Neural cell (in vitro differentiated cells): ENCODE data around the gene SH3PXD2B. TPM values are rescaled to one million over a fixed set of nuclear protein-coding genes. Genes with fewer than 3 reads are reported as not detected.

ENCODE experiments used
- H2AFZ ChIP-seq: fragments of 200-600, 300-800 bp; sonication (generic), shearing (Covaris generic); 2 replicates; pipeline ENCODE4 v1.6.0; 2014; ENCODE audit warnings: low read depth, mild to moderate bottlenecking, antibody characterized with exemption, low read length, moderate library complexity
- H3F3A ChIP-seq: fragments of 200-600 bp; shearing (Covaris generic); 2 replicates; pipeline ENCODE4 v1.6.1; 2016; ENCODE audit warnings: mild to moderate bottlenecking, moderate library complexity, mixed read lengths, antibody characterized with exemption, low read length; ENCODE audit not compliant: insufficient read depth, poor library complexity, severe bottlenecking
- H3K27ac ChIP-seq: fragments of 200-600, 300-800 bp; sonication (generic), shearing (Covaris generic); 2 replicates; pipeline ENCODE4 v1.5.1; 2014; ENCODE audit warnings: mild to moderate bottlenecking, low read length, moderate library complexity
- H3K27me3 ChIP-seq: fragments of 300-800, 200-600 bp; sonication (generic), shearing (Covaris generic); 2 replicates; pipeline ENCODE4 v1.6.0; 2014; ENCODE audit warnings: mild to moderate bottlenecking, low read depth, low read length, moderate library complexity; ENCODE audit not compliant: insufficient read depth
- H3K36me3 ChIP-seq: fragments of 300-800, 200-600 bp; sonication (generic), shearing (Covaris generic); 2 replicates; pipeline ENCODE4 v1.5.1; 2014; ENCODE audit warnings: mild to moderate bottlenecking, antibody characterized with exemption, low read length, moderate library complexity; ENCODE audit not compliant: insufficient read depth
- H3K4me2 ChIP-seq: fragments of 300-800, 200-600 bp; sonication (generic), shearing (Covaris generic); 2 replicates; pipeline ENCODE4 v1.6.0; 2014; ENCODE audit warnings: mild to moderate bottlenecking, low read length
- H3K4me3 ChIP-seq: fragments of 300-800, 200-600 bp; sonication (generic), shearing (Covaris generic); 2 replicates; pipeline ENCODE4 v1.5.1; 2014; ENCODE audit warnings: mild to moderate bottlenecking, low read length, moderate library complexity
- H3K79me2 ChIP-seq: fragments of 200-600 bp; shearing (Covaris generic); replicated peaks from 2 replicates; pipeline ENCODE4 v1.6.0; 2014; ENCODE audit warnings: mild to moderate bottlenecking, low read length, moderate library complexity; ENCODE audit not compliant: insufficient read depth
- H3K9ac ChIP-seq: fragments of 300-800, 200-600 bp; sonication (generic), shearing (Covaris generic); 2 replicates; pipeline ENCODE4 v1.6.1; 2016; ENCODE audit warnings: mild to moderate bottlenecking, low read length, mixed read lengths
- H3K9me2 ChIP-seq: fragments of 200-600 bp; shearing (Covaris generic); 2 replicates; pipeline ENCODE4 v1.6.1; 2016; ENCODE audit warnings: mild to moderate bottlenecking, low read length, mixed read lengths; ENCODE audit not compliant: insufficient read depth
- H3K9me3 ChIP-seq: fragments of 200-600, 300-800 bp; sonication (generic), shearing (Covaris generic); 2 replicates; pipeline ENCODE4 v1.6.1; 2016; ENCODE audit warnings: mild to moderate bottlenecking, mixed run types, low read length, moderate library complexity, mixed read lengths
- H4K20me1 ChIP-seq: fragments of 200-600 bp; shearing (Covaris generic); 2 replicates; pipeline ENCODE4 v1.6.1; 2016; ENCODE audit warnings: mild to moderate bottlenecking, mixed run types; ENCODE audit not compliant: insufficient read depth
- EP300 ChIP-seq: fragments of 450-650 bp; conservative IDR thresholded peaks from 2 replicates; pipeline ENCODE4 v1.6.1; 2014; ENCODE audit warnings: antibody characterized with exemption, mild to moderate bottlenecking, moderate library complexity; ENCODE audit not compliant: poor library complexity, severe bottlenecking
- EZH2 ChIP-seq: fragments of 200-600, 300-800 bp; shearing (Covaris generic), sonication (generic); IDR thresholded peaks from 2 replicates; pipeline ENCODE4 v1.6.1; 2014; ENCODE audit warnings: antibody characterized with exemption, low read length, borderline replicate concordance, mild to moderate bottlenecking; ENCODE audit not compliant: insufficient read depth, poor library complexity, severe bottlenecking
- MXI1 ChIP-seq: fragments of 450-650 bp; conservative IDR thresholded peaks from 2 replicates; pipeline ENCODE4 v1.6.1; 2014; ENCODE audit warnings: antibody characterized with exemption, mild to moderate bottlenecking; ENCODE audit not compliant: poor library complexity, severe bottlenecking
- POLR2AphosphoS5 ChIP-seq: IDR thresholded peaks from 2 replicates; pipeline ENCODE4 v1.6.1; 2012
- RAD21 ChIP-seq: fragments of 450-650 bp; conservative IDR thresholded peaks from 2 replicates; pipeline ENCODE4 v1.6.1; 2014; ENCODE audit warnings: antibody characterized with exemption, mild to moderate bottlenecking, moderate library complexity
- SMC3 ChIP-seq: fragments of 450-650 bp; conservative IDR thresholded peaks from 2 replicates; pipeline ENCODE4 v1.6.1; 2014; ENCODE audit warnings: antibody characterized with exemption, mild to moderate bottlenecking, moderate library complexity; ENCODE audit not compliant: poor library complexity
- TAF1 ChIP-seq: IDR thresholded peaks from 2 replicates; pipeline ENCODE4 v1.6.1; 2012; ENCODE audit warnings: low read depth
- polyA plus RNA-seq: library from polyadenylated mRNA; depleted of rRNA; stranded (reverse); fragments of >200 nt; gene quantifications from 2 replicates; pipeline ENCODE4 v1.2.3, GENCODE V29; 2014
- TF ChIP-seq, protein P1 (sequence below): IDR thresholded peaks from 2 replicates; pipeline ENCODE4 v1.6.1; 2012; ENCODE audit warnings: borderline replicate concordance
- TF ChIP-seq, protein P2 (sequence below): fragments of 450-650 bp; IDR thresholded peaks from 2 replicates; pipeline ENCODE4 v1.5.1; 2014; ENCODE audit warnings: antibody characterized with exemption, mild to moderate bottlenecking, moderate library complexity; ENCODE audit not compliant: poor library complexity, severe bottlenecking

Gene SH3PXD2B
- polyA plus RNA-seq, 1 donor from 2014 or later, result 11.7 TPM

DNA sequence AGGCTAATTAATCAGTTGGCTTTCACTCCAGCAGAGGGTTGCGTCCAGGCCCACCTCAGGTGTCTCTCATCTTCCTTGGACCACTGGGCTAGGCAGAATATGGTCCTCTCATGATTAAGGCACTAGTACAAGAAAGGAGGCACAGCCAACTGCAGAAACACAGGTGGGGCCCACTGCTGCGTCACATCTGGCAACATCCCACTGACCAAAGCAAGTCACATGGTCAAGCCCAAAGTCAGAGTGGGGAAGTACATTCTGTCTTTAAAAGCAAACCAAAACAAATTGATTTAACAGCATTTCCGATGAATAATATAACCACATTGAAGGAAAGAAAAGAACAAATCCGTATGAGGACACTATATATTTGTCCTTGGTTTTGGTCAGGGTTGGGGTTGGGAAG is 142.7 kb downstream of the SH3PXD2B start:
- Histone ChIP-seq H3K9ac (no peak overlapping the region), H3K27ac (no peak overlapping the region), H2AFZ (no peak overlapping the region), H3K27me3 (no peaks in the 10 kb centered on the region), H4K20me1 (no peaks in the 10 kb centered on the region), H3K9me3 (no peaks in the 10 kb centered on the region), H3F3A (no peaks in the 10 kb centered on the region), H3K9me2 (no peaks in the 10 kb centered on the region), H3K4me2 (no peak overlapping the region), H3K4me3 (no peak overlapping the region), H3K36me3 (no peaks in the 10 kb centered on the region), H3K79me2 (no peaks in the 10 kb centered on the region)
- TF ChIP-seq MXI1, result no peak

DNA sequence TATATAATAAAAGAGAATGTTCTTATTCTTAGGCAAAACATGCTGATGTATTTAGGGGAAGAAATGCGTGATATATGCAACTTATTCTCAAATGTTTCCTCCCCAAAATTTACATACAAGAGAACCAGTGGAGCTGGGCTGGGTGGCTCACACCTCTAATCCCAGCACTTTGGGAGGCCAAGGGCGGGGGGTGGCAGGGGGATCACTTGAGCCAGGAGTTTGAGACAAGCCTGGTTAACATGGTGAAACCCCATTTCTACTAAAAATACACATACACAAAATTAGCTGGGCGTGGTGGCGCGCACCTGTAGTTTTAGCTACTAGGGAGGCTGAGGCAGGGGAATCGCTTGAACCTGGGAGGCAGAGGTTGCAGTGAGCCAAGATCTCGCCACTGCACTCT is 143.3 kb downstream of the SH3PXD2B start:
- H3K9me3 ChIP-seq, result no peaks in the 10 kb centered on the region
- no peaks in the 10 kb centered on the region for H4K20me1 ChIP-seq
- no peak overlapping the region for H3K4me2 ChIP-seq
- no peaks in the 10 kb centered on the region for H3K27me3 ChIP-seq
- H3K9me2 ChIP-seq, result no peaks in the 10 kb centered on the region
- no peak overlapping the region for H3K4me3 ChIP-seq
- H3F3A ChIP-seq, result no peaks in the 10 kb centered on the region
- no peak overlapping the region for H3K27ac ChIP-seq
- H2AFZ ChIP-seq, result no peak overlapping the region
- TF ChIP-seq, protein P1, sequence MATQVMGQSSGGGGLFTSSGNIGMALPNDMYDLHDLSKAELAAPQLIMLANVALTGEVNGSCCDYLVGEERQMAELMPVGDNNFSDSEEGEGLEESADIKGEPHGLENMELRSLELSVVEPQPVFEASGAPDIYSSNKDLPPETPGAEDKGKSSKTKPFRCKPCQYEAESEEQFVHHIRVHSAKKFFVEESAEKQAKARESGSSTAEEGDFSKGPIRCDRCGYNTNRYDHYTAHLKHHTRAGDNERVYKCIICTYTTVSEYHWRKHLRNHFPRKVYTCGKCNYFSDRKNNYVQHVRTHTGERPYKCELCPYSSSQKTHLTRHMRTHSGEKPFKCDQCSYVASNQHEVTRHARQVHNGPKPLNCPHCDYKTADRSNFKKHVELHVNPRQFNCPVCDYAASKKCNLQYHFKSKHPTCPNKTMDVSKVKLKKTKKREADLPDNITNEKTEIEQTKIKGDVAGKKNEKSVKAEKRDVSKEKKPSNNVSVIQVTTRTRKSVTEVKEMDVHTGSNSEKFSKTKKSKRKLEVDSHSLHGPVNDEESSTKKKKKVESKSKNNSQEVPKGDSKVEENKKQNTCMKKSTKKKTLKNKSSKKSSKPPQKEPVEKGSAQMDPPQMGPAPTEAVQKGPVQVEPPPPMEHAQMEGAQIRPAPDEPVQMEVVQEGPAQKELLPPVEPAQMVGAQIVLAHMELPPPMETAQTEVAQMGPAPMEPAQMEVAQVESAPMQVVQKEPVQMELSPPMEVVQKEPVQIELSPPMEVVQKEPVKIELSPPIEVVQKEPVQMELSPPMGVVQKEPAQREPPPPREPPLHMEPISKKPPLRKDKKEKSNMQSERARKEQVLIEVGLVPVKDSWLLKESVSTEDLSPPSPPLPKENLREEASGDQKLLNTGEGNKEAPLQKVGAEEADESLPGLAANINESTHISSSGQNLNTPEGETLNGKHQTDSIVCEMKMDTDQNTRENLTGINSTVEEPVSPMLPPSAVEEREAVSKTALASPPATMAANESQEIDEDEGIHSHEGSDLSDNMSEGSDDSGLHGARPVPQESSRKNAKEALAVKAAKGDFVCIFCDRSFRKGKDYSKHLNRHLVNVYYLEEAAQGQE, result no peak
- TF ChIP-seq MXI1, result no peak
- TF ChIP-seq RAD21, result no peak
- TF ChIP-seq, protein P2, sequence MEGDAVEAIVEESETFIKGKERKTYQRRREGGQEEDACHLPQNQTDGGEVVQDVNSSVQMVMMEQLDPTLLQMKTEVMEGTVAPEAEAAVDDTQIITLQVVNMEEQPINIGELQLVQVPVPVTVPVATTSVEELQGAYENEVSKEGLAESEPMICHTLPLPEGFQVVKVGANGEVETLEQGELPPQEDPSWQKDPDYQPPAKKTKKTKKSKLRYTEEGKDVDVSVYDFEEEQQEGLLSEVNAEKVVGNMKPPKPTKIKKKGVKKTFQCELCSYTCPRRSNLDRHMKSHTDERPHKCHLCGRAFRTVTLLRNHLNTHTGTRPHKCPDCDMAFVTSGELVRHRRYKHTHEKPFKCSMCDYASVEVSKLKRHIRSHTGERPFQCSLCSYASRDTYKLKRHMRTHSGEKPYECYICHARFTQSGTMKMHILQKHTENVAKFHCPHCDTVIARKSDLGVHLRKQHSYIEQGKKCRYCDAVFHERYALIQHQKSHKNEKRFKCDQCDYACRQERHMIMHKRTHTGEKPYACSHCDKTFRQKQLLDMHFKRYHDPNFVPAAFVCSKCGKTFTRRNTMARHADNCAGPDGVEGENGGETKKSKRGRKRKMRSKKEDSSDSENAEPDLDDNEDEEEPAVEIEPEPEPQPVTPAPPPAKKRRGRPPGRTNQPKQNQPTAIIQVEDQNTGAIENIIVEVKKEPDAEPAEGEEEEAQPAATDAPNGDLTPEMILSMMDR, result no peak
- no peak for TF ChIP-seq POLR2AphosphoS5
- TF ChIP-seq SMC3, result no peak
- TF ChIP-seq TAF1, result no peak
- TF ChIP-seq EP300, result no peak
- no peak for TF ChIP-seq EZH2
- no peaks in the 10 kb centered on the region for H3K36me3 ChIP-seq
- H3K9ac ChIP-seq, result no peak overlapping the region
- H3K79me2 ChIP-seq, result no peaks in the 10 kb centered on the region

DNA sequence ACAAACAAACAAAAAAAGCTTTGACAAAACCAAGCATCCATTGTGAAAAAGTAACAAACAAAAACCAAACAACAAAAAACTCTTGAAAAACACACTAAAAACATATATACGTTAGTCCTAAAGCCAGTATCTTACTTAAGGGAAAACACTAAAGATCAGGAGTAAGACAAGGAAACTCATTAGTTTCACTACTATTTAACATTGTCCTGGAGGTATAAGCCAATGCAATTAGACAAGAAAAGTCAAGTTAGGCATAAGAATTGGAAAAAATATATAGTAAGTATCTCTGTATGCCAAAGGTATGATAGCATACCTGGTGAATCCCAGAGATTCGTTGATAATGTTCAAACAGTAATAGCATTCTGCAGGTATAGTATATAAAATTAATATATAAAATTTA is 148.9 kb downstream of the SH3PXD2B start:
- Histone ChIP-seq H3K27ac (no peak overlapping the region), H3K36me3 (no peaks in the 10 kb centered on the region), H3K79me2 (no peaks in the 10 kb centered on the region), H3F3A (no peaks in the 10 kb centered on the region), H2AFZ (no peak overlapping the region), H3K9ac (no peak overlapping the region), H3K4me3 (no peak overlapping the region), H3K27me3 (no peaks in the 10 kb centered on the region), H3K9me2 (no peaks in the 10 kb centered on the region), H4K20me1 (no peaks in the 10 kb centered on the region), H3K4me2 (no peak overlapping the region), H3K9me3 (no peaks in the 10 kb centered on the region)
- TF ChIP-seq EP300, result no peak
